NCI-H82 (cell line): Measurements from ENCODE around the gene LEMD3.

ENCODE experiments used
- DNase-seq: peaks from one replicate; lab custom pipeline; 2025; lab: John Stamatoyannopoulos, UW

LEMD3 gene

DNA sequence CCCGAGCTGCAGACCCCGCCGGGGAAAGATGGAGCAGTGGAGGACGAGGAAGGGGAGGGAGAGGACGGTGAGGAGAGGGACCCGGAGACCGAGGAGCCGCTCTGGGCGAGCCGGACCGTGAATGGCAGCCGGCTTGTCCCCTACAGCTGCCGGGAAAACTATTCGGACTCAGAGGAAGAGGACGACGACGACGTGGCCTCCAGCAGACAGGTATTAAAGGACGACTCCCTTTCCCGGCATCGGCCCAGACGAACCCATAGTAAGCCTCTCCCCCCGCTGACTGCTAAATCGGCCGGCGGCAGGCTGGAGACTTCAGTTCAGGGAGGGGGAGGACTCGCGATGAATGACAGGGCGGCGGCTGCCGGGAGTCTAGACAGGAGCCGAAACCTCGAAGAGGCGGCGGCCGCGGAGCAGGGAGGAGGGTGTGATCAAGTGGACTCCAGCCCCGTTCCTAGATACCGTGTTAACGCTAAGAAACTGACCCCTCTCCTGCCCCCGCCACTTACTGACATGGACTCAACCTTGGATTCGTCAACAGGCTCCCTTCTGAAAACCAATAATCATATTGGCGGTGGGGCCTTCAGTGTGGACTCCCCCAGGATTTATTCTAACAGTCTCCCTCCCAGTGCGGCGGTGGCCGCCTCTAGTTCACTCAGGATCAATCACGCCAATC lies 962 bp downstream of the LEMD3 start:
- DNase-seq = peak; percentile 81

DNA sequence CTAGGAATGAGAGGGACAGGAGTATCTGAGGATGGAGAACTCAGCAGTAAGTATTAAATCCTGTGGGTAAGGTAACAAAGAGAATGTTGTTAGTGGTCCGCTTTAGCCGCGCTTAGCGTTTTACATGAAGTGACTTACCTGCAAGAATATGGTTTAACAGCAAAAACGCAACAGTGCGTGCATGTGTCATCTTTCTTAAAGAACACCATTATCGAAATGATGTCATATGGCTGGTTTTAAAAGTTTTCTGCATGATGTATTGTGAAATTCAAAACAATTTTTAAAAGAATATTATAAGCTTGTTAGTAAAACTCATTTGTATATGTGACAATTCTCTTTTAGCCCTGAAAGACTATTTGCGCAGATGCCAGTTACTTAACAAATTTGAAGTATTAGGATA lies 1.7 kb downstream of the LEMD3 start:
- DNase-seq = no peak

DNA sequence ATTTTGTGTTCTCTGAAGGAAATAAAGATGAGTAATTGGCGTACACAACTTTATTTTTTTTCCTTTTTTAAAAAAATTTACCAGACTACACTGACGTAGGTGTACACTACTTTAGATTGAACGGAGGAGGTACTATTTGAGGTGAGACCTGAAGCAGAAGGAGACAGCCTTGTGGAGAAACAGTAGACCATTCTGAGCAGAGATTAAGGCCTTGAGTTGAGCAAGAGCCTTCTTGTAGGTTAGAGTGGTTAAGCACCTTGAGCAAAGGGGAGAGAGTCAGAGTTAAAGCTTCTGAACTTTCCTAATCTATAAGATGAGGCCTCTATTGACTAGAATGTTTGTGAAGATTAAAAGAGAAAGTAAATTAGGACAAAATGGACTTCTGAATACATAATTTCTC lies 2.5 kb downstream of the LEMD3 start:
- peak; percentile 40 for DNase-seq

- DNase-seq = no peak
Observed at GRCh38 chr12:65175385-65175784, 6.0 kb downstream of the LEMD3 start.

DNA sequence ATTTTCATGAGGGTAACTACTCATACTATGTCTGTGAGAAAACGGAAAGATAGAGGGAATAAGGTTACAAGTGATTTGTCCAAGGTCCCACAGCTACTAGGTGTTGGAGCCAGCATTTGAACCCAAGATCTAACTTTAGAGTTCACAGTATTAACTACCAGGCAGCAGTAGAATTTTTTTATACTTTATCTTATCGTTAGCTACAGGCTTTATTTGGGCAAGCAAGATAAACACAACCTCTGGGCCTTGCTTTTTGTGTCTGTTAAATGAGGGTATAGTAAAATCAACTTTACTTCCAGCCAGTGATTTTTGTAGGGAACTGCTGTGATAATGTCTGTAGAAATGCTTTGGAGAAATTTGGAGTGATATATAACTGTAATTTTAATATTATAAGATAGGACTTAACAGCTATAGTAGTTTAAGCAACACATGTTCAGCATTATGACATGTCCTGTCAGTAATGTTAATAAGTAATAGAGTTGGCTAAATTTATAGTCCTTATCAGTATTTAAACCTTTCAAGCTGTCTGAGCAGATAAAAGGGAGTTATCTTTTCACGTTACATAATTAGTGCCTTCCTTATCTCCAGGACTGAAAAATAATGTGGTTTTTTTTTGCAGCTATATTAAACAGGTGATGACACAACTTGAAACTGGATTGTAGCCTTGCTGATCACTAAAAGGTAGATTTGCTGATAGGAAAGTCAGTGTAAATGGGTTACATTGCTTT lies 12.8 kb downstream of the LEMD3 start:
- DNase-seq = no peak

GRCh38 chr12:65184176-65184857 lies 14.9 kb downstream of the LEMD3 start:
- DNase-seq = no peak

- DNase-seq = peak; percentile 12
Observed at GRCh38 chr12:65184858-65185229, 15.5 kb downstream of the LEMD3 start.

DNA sequence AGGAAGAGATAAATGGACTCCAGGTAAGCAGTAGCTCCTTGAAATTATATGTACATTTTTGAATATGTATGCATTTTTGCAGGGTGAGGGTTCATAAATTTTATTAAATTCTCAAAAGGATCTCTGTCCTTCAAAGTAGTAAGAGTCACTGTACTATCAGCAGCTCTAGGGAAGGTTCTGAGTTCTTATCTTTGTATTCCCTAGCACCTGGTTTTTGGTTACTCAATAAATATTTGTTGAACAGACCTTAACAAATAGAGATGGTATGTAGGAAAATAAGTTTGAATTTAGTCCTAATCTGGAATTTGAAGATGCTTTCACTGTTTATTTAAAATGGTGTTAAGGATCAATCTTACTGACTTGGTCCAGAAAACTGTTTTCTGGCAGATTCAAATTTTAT lies 18.3 kb downstream of the LEMD3 start:
- DNase-seq = no peak

- no peak for DNase-seq
Observed at GRCh38 chr12:65188179-65188701, 18.9 kb downstream of the LEMD3 start.

GRCh38 chr12:65189028-65189718 lies 19.8 kb downstream of the LEMD3 start:
- DNase-seq = no peak

DNA sequence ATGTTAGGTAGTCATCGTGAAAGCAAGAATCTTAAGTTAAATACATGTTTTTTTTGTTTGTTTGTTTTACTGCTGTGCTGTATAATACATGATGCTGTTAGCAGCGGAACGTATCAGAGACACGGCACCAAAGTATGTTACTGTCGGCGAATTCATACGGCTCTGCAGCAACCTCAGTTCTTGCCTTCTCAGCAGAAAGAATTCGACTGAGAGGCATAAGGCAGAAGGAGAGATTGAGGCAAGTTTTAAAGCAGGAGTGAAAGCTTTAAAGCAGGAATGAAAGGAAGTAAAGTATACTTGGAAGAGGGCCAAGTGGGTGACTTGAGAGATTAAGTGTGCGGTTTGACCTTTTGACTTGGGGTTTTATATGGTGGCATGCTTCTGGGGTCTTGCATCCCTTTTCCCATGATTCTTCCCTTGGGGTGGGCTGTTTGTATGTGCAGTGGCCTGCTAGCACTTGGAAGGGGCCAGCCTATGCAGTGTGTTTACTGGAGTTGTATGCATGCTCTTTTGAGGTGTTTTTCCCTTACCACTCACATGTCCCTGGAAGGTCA lies 23.7 kb downstream of the LEMD3 start:
- DNase-seq = peak; percentile 6

DNA sequence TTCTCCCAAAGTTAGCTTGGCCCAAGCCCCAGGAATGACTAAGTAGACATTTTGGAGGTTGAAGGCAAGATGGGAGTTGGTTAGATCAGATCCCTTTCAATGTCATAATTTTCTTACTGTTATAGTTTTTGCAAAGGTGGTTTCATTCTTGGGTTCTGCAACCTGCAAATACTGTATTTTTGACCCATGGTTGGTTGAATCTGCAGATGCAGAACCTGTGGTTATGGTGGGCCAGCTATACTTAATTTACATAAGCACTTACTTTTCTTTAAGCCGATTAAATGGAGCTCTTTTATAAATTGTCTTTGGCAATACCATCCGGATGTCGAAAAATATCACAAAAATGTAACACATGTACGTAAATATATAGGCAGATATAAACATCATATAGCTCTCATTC lies 25.6 kb downstream of the LEMD3 start:
- DNase-seq = peak; percentile 9

- peak; percentile 35 for DNase-seq
Observed at GRCh38 chr12:65195387-65196055, 26.1 kb downstream of the LEMD3 start.

DNA sequence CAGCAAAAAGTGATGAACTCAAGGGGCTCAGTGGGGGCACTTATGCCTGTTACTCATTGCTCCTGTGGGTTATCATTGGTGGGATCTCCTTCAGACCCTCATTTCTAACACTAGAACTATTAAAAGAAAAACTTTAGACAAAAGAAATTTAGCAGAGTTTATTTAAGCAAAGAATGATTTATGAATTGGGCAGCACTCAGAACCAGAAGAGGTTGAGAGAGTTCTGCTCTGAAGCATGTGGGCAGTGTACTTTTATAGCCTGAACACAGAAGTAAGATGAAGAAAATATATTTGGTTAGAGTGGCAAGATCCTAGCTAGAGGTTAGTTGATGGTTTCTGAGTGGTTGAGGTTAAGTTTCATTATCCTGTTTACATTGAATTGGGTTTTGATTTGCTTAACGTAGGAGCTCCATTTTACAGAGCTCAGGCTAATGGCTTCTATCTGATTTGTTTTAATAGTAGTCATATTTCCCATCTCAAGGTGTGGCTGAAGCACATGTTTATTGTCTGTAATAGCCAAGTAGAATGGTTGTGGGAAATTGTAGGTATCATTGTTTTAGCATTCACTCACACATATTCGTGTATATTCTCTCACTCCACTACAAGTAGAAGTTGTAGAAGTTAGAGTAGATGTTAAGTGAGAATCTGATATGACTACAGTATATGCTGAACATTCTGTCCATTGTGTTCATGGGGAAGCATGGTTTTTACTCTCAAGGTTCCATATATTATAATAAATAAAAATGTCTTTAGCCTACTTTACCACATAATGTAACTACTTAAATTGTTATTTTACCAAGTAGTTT lies 27.6 kb downstream of the LEMD3 start:
- DNase-seq = no peak

GRCh38 chr12:65199604-65200003 lies 30.2 kb downstream of the LEMD3 start:
- no peak for DNase-seq

GRCh38 chr12:65200007-65200665 lies 30.8 kb downstream of the LEMD3 start:
- DNase-seq = no peak

GRCh38 chr12:65203376-65203775 lies 34.0 kb downstream of the LEMD3 start:
- no peak for DNase-seq

DNA sequence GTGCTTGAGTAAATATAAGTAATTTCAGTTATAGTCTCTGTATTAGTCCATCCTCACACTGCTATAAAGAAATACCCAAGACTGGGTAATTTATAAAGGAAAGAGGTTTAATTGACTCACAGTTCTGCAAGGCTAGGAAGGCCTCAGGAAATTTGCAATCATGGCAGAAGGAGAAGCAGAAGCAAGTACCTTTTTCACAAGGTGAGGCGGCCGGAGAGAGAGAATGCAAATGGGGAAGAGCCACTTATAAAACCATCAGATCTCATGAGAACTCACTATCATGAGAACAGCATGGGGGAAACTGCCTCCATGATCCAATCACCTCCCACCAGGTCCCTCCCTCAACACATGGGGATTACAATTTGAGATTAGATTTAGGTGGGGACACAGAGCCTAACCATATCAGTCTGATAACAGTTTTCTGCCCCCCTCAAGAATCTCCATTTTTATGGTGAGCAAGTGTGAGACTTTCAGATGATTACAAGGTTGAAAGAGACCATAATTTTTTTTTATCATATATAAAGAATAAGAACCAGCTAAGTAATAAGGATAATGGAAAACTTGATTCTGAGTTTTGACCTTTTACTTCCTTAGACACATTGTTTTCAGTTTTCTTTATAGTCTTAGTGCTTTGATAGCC lies 35.6 kb downstream of the LEMD3 start:
- DNase-seq = no peak

- DNase-seq = no peak
Observed at GRCh38 chr12:65205886-65206285, 36.5 kb downstream of the LEMD3 start.

DNA sequence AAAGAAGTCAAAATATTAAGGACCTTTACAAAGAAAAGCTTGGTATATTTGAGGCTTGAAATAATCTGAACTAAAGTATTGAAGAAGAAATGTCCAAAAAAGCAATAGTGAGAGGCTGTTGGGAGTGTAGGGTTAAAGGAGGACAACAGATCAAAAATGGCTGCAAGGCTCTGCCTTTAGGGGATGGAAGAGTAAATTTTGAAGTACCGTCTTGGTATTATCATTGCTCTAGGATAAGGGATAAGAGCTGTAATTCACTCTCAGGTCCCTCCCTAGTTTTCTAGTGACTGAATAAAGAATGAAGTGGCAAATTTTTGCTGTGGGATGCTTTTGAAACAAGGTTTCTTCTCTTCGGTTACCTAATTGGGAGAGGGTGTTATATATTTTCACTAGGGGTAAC lies 38.7 kb downstream of the LEMD3 start:
- no peak for DNase-seq
